PFSK-1 (cell line): ENCODE results near the gene CDHR2.

Experiments
- FOXP2 ChIP-seq: optimal IDR thresholded peaks from 2 replicates; pipeline ENCODE3; 2011; ENCODE audit warnings: borderline replicate concordance, control low read depth, inconsistent platforms; ENCODE audit not compliant: insufficient read depth; ENCODE audit errors: extremely low read length, extremely low read depth
- POLR2AphosphoS5 ChIP-seq: IDR thresholded peaks from 2 replicates; pipeline ENCODE4 v1.6.1; 2012; ENCODE audit warnings: low read depth, mild to moderate bottlenecking, control low read depth, low read length, moderate library complexity
- SIN3A ChIP-seq: IDR thresholded peaks from 2 replicates; pipeline ENCODE4 v1.6.1; 2012; ENCODE audit warnings: mild to moderate bottlenecking, low read length, moderate library complexity, borderline replicate concordance; ENCODE audit not compliant: insufficient read depth
- TAF1 ChIP-seq: IDR thresholded peaks from 2 replicates; pipeline ENCODE4 v1.6.1; 2012; ENCODE audit warnings: low read length, control low read depth, borderline replicate concordance; ENCODE audit not compliant: insufficient read depth
- TF ChIP-seq, protein P1 (sequence below), 2 experiments: IDR thresholded peaks; 2 replicates each; pipeline versions ENCODE4 v1.6.1 to v1.8.0; 2011 to 2012; ENCODE audit warnings: low read depth in 2 of 2, low read length in 2 of 2, control low read depth in 1 of 2, inconsistent platforms in 1 of 2, mild to moderate bottlenecking in 1 of 2, moderate library complexity in 1 of 2; ENCODE audit not compliant: insufficient read depth in 1 of 2

GRCh38 chr5:176595386-176595943 lies 46.3 kb downstream of the CDHR2 start:
- TF ChIP-seq SIN3A = no peak
- no peak for TF ChIP-seq POLR2AphosphoS5
- TF ChIP-seq, protein P1, sequence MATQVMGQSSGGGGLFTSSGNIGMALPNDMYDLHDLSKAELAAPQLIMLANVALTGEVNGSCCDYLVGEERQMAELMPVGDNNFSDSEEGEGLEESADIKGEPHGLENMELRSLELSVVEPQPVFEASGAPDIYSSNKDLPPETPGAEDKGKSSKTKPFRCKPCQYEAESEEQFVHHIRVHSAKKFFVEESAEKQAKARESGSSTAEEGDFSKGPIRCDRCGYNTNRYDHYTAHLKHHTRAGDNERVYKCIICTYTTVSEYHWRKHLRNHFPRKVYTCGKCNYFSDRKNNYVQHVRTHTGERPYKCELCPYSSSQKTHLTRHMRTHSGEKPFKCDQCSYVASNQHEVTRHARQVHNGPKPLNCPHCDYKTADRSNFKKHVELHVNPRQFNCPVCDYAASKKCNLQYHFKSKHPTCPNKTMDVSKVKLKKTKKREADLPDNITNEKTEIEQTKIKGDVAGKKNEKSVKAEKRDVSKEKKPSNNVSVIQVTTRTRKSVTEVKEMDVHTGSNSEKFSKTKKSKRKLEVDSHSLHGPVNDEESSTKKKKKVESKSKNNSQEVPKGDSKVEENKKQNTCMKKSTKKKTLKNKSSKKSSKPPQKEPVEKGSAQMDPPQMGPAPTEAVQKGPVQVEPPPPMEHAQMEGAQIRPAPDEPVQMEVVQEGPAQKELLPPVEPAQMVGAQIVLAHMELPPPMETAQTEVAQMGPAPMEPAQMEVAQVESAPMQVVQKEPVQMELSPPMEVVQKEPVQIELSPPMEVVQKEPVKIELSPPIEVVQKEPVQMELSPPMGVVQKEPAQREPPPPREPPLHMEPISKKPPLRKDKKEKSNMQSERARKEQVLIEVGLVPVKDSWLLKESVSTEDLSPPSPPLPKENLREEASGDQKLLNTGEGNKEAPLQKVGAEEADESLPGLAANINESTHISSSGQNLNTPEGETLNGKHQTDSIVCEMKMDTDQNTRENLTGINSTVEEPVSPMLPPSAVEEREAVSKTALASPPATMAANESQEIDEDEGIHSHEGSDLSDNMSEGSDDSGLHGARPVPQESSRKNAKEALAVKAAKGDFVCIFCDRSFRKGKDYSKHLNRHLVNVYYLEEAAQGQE (IDR thresholded peaks at IDR 0.05; ENCODE audit: insufficient read depth in 1 of 2, low read depth in 2 of 2, low read length in 2 of 2) = no peak
- TF ChIP-seq TAF1 = no peak
- no peak for TF ChIP-seq FOXP2
